HepG2 (cell line): Measurements from ENCODE around the gene CLHC1.

ENCODE experiments used
- ARID2 ChIP-seq: sonication (generic); formaldehyde crosslinking; IDR thresholded peaks from 2 replicates; pipeline ENCODE4 v1.8.1; 2022; ENCODE audit warnings: mild to moderate bottlenecking, missing genetic modification reagents, borderline replicate concordance
- BCL3 ChIP-seq: sonication (generic); formaldehyde crosslinking; IDR thresholded peaks from 2 replicates; pipeline ENCODE4 v1.5.1; 2020; ENCODE audit warnings: mild to moderate bottlenecking, missing genetic modification reagents, moderate library complexity
- CEBPB ChIP-seq: IDR thresholded peaks from 2 replicates; pipeline ENCODE4 v1.6.1; 2011; ENCODE audit warnings: low read depth, low read length, improper control_type of control experiment, borderline replicate concordance
- CHD2 ChIP-seq: IDR thresholded peaks from 2 replicates; pipeline ENCODE4 v1.6.1; 2011; ENCODE audit warnings: low read depth, low read length, improper control_type of control experiment
- CTCF ChIP-seq: sonication (generic); formaldehyde crosslinking; IDR thresholded peaks from 2 replicates; pipeline ENCODE4 v1.5.0; 2020; ENCODE audit warnings: mild to moderate bottlenecking, missing genetic modification reagents, moderate library complexity
- HDAC2 ChIP-seq: sonication (generic); formaldehyde crosslinking; IDR thresholded peaks from 2 replicates; pipeline ENCODE4 v1.4.0; 2020; ENCODE audit warnings: missing genetic modification reagents
- MXI1 ChIP-seq: IDR thresholded peaks from 3 replicates; pipeline ENCODE4 v1.6.1; 2012; ENCODE audit warnings: low read depth, low read length, inconsistent platforms, borderline replicate concordance
- POLR2A ChIP-seq, 2 experiments: IDR thresholded peaks; 2 replicates each; pipeline ENCODE4 v1.6.1; 2011; ENCODE audit warnings: low read depth in 2 of 2, low read length in 2 of 2, mild to moderate bottlenecking in 1 of 2, moderate library complexity in 1 of 2; ENCODE audit not compliant: insufficient read depth in 1 of 2
- SIN3A ChIP-seq: IDR thresholded peaks from 2 replicates; pipeline ENCODE4 v1.6.1; 2011; ENCODE audit warnings: low read depth, mild to moderate bottlenecking, control low read depth, low read length, borderline replicate concordance
- SRF ChIP-seq: IDR thresholded peaks from 2 replicates; pipeline ENCODE4 v1.6.1; 2011; ENCODE audit warnings: mild to moderate bottlenecking, low read depth, low read length, moderate library complexity

- TF ChIP-seq BCL3 (CRISPR knock-in tag) (no peak), SRF (no peak), SIN3A (no peak), HDAC2 (no peak), CEBPB (no peak), CHD2 (no peak), MXI1 (no peak), CTCF (CRISPR knock-in tag) (no peak), POLR2A (IDR thresholded peaks at IDR 0.05; ENCODE audit: insufficient read depth in 1 of 2, low read depth in 2 of 2, low read length in 2 of 2) (no peak), ARID2 (CRISPR knock-in tag) (no peak)
These were observed 93.8 kb downstream of the CLHC1 start for GRCh38 chr2:55138014-55138881.
